ENCODE data around the gene NSG2. TPM values are rescaled to one million over a fixed set of nuclear protein-coding genes. Genes with fewer than 3 reads are reported as not detected.

Gene NSG2
- total RNA-seq, 2 experiments from 2014 or later: not detected

- Histone ChIP-seq H4K20me1 (ENCODE audit: insufficient read depth, low read length) (no peaks in the 10 kb centered on the region), H3K4me3 (ENCODE audit: low read depth, low read length, poor library complexity, severe bottlenecking) (peak overlapping the region; percentile 52), H3K4me2 (ENCODE audit: low read length) (peak overlapping the region; percentile 84), H3K9me3 (ENCODE audit: low read length) (no peaks in the 10 kb centered on the region), H3K9me2 (ENCODE audit: insufficient read depth, low read length) (no peaks in the 10 kb centered on the region), H3K79me2 (ENCODE audit: insufficient read depth, low read depth, low read length) (no peaks in the 10 kb centered on the region), H3K4me1 (ENCODE audit: insufficient read depth, low read length, poor library complexity, severe bottlenecking) (peaks cover 31% of the 10 kb centered on the region), H3K27ac (ENCODE audit: low read depth, low read length, poor library complexity, severe bottlenecking) (peak overlapping the region; percentile 74), H3K36me3 (ENCODE audit: insufficient read depth, low read length) (no peaks in the 10 kb centered on the region), H2AFZ (ENCODE audit: low read length) (peak overlapping the region; percentile 69)
- ChIA-PET CTCF (ENCODE audit: unreplicated experiment) (no interaction called here), POLR2A (interaction anchor here (0.7 to 2.3 kb wide), 7 partner anchors 8 to 469 kb away, joined by 3 to 9 read pairs (median 4); no protein-coding TSS in a partner anchor)
- intact Hi-C loops (cut with micrococcal nuclease; ENCODE audit: unreplicated experiment): loop anchor here (1.0 kb wide), 2 partner anchors 14 to 189 kb away; no protein-coding TSS in a partner anchor
- TF ChIP-seq CTCF (conservative IDR thresholded peaks at IDR 0.05; ENCODE audit: low read length): no peak
- TF ChIP-seq EZH2phosphoT487 (IDR thresholded peaks at IDR 0.05; ENCODE audit: borderline replicate concordance, low read depth, low read length): no peak
- DNase-seq (ENCODE audit: low spot score): peak; percentile 84
- no TSS peak for BruUV-seq (replicated peaks)
Observed at GRCh38 chr5:174084691-174085154, 39.2 kb downstream of the NSG2 start.

- Histone ChIP-seq H3K27ac (ENCODE audit: low read depth, low read length, poor library complexity, severe bottlenecking) (no peak overlapping the region), H3K9me2 (ENCODE audit: insufficient read depth, low read length) (no peaks in the 10 kb centered on the region), H2AFZ (ENCODE audit: low read length) (peak overlapping the region; percentile 20; the same call in 1 of the 2 replicates), H3K79me2 (ENCODE audit: insufficient read depth, low read depth, low read length) (no peaks in the 10 kb centered on the region), H4K20me1 (ENCODE audit: insufficient read depth, low read length) (no peaks in the 10 kb centered on the region), H3K4me1 (ENCODE audit: insufficient read depth, low read length, poor library complexity, severe bottlenecking) (peaks cover 31% of the 10 kb centered on the region), H3K4me2 (ENCODE audit: low read length) (no peak overlapping the region), H3K36me3 (ENCODE audit: insufficient read depth, low read length) (no peaks in the 10 kb centered on the region), H3K9me3 (ENCODE audit: low read length) (no peaks in the 10 kb centered on the region), H3K4me3 (ENCODE audit: low read depth, low read length, poor library complexity, severe bottlenecking) (no peak overlapping the region)
- BruUV-seq (replicated peaks): no TSS peak
- CTCF ChIA-PET (ENCODE audit: unreplicated experiment): no interaction called here
- no peak for DNase-seq (ENCODE audit: low spot score)
- POLR2A ChIA-PET: interaction anchor here (1.2 kb wide), 1 partner anchor 8 kb away, joined by 3 read pairs; no protein-coding TSS in a partner anchor
- intact Hi-C loops (cut with micrococcal nuclease; ENCODE audit: unreplicated experiment): no loop called here
- TF ChIP-seq EZH2phosphoT487 (IDR thresholded peaks at IDR 0.05; ENCODE audit: borderline replicate concordance, low read depth, low read length) (no peak), CTCF (conservative IDR thresholded peaks at IDR 0.05; ENCODE audit: low read length) (no peak)
Observed at GRCh38 chr5:174086751-174087150, 41.2 kb downstream of the NSG2 start.

GRCh38 chr5:174087783-174088182 is 42.3 kb downstream of the NSG2 start:
- BruUV-seq (replicated peaks): no TSS peak

More at GRCh38 chr5:174087783-174088182, 42.3 kb downstream of the NSG2 start:
- POLR2A ChIA-PET: no interaction called here
- Histone ChIP-seq H3K4me1 (ENCODE audit: insufficient read depth, low read length, poor library complexity, severe bottlenecking) (peaks cover 31% of the 10 kb centered on the region), H3K4me2 (ENCODE audit: low read length) (no peak overlapping the region), H3K79me2 (ENCODE audit: insufficient read depth, low read depth, low read length) (no peaks in the 10 kb centered on the region), H3K4me3 (ENCODE audit: low read depth, low read length, poor library complexity, severe bottlenecking) (no peak overlapping the region), H3K9me3 (ENCODE audit: low read length) (no peaks in the 10 kb centered on the region), H3K36me3 (ENCODE audit: insufficient read depth, low read length) (no peaks in the 10 kb centered on the region), H2AFZ (ENCODE audit: low read length) (no peak overlapping the region), H4K20me1 (ENCODE audit: insufficient read depth, low read length) (no peaks in the 10 kb centered on the region), H3K27ac (ENCODE audit: low read depth, low read length, poor library complexity, severe bottlenecking) (no peak overlapping the region), H3K9me2 (ENCODE audit: insufficient read depth, low read length) (no peaks in the 10 kb centered on the region)
- intact Hi-C loops (cut with micrococcal nuclease; ENCODE audit: unreplicated experiment): no loop called here
- no peak for DNase-seq (ENCODE audit: low spot score)
- TF ChIP-seq CTCF (conservative IDR thresholded peaks at IDR 0.05; ENCODE audit: low read length): no peak
- TF ChIP-seq EZH2phosphoT487 (IDR thresholded peaks at IDR 0.05; ENCODE audit: borderline replicate concordance, low read depth, low read length): no peak
- CTCF ChIA-PET (ENCODE audit: unreplicated experiment): no interaction called here
